SU-DHL-6 (cell line): ENCODE results near the gene SC5D.

Source experiments
- H2AFZ ChIP-seq: fragments of 200-600 bp; sonication (generic); 2 replicates; pipeline ENCODE4 v1.6.1; 2014; ENCODE audit warnings: low read depth, mild to moderate bottlenecking, moderate library complexity, mixed read lengths, antibody characterized with exemption, low read length; ENCODE audit not compliant: severe bottlenecking
- H3F3A ChIP-seq: fragments of 200-600 bp; shearing (Covaris generic); 2 replicates; pipeline ENCODE4 v1.6.0; 2016; ENCODE audit warnings: antibody characterized with exemption, mild to moderate bottlenecking; ENCODE audit not compliant: insufficient read depth
- H3K27ac ChIP-seq: fragments of 200-600 bp; sonication (generic); 2 replicates; pipeline ENCODE4 v1.5.1; 2016; ENCODE audit warnings: low read depth, mild to moderate bottlenecking, low read length, moderate library complexity, mixed read lengths
- H3K27me3 ChIP-seq: fragments of 200-600 bp; sonication (generic), shearing (Covaris generic); 2 replicates; pipeline ENCODE4 v1.6.0; 2014; ENCODE audit warnings: mild to moderate bottlenecking, low read length
- H3K36me3 ChIP-seq: fragments of 200-600 bp; sonication (generic); 2 replicates; pipeline ENCODE4 v1.6.1; 2014; ENCODE audit warnings: mild to moderate bottlenecking, low read length, mixed read lengths
- H3K4me2 ChIP-seq: fragments of 300-600, 200-600 bp; shearing (Covaris generic), sonication (generic); 2 replicates; pipeline ENCODE4 v1.6.0; 2014; ENCODE audit warnings: low read length, low read depth, mild to moderate bottlenecking; ENCODE audit not compliant: poor library complexity, severe bottlenecking
- H3K4me3 ChIP-seq: fragments of 200-600 bp; sonication (generic); 2 replicates; pipeline ENCODE4 v1.5.1; 2014; ENCODE audit warnings: antibody characterized with exemption, low read length, mild to moderate bottlenecking, mixed read lengths; ENCODE audit not compliant: insufficient read depth, poor library complexity, severe bottlenecking
- H3K79me2 ChIP-seq: fragments of 200-600 bp; sonication (generic); 2 replicates; pipeline ENCODE4 v1.6.1; 2014; ENCODE audit warnings: mild to moderate bottlenecking, low read length, moderate library complexity; ENCODE audit not compliant: insufficient read depth
- H3K9ac ChIP-seq: fragments of 200-600 bp; sonication (generic); 2 replicates; pipeline ENCODE4 v1.7.0; 2014; ENCODE audit warnings: mild to moderate bottlenecking, low read length
- H3K9me2 ChIP-seq: fragments of 200-600 bp; sonication (generic); replicated peaks from 2 replicates; pipeline ENCODE4 v1.6.1; 2014; ENCODE audit warnings: low read length; ENCODE audit not compliant: insufficient read depth
- H3K9me3 ChIP-seq: fragments of 200-600 bp; sonication (generic); 2 replicates; pipeline ENCODE4 v1.6.1; 2014; ENCODE audit warnings: low read length, mixed read lengths; ENCODE audit not compliant: insufficient read depth
- H4K20me1 ChIP-seq: fragments of 200-600 bp; sonication (generic); 2 replicates; pipeline ENCODE4 v1.6.1; 2014; ENCODE audit warnings: low read depth, mild to moderate bottlenecking, antibody characterized with exemption, low read length, moderate library complexity, mixed read lengths
- CTCF ChIP-seq: fragments of 200-600 bp; sonication (generic); IDR thresholded peaks from one replicate; pipeline ENCODE4 v1.5.1; 2017; ENCODE audit warnings: antibody characterized with exemption, mild to moderate bottlenecking, low read length, moderate library complexity; ENCODE audit not compliant: insufficient read depth, poor library complexity, severe bottlenecking
- EZH2phosphoT487 ChIP-seq: fragments of 200-600 bp; sonication (generic), shearing (Covaris generic); conservative IDR thresholded peaks from 2 replicates; pipeline ENCODE4 v1.6.1; 2018; ENCODE audit warnings: mild to moderate bottlenecking, antibody characterized with exemption, low read length, moderate library complexity, mixed read lengths

Gene SC5D

GRCh38 chr11:121250843-121251242, 41.7 kb upstream of the SC5D start:
- H3K36me3 ChIP-seq: 0 out of 2 replicates have a peak, but pooled peaks cover 2% of the 10 kb centered on the region
- TF ChIP-seq EZH2phosphoT487: no peak
- TF ChIP-seq CTCF: no peak
- H3F3A ChIP-seq: no peaks in the 10 kb centered on the region
- no peak overlapping the region for H3K9ac ChIP-seq
- no peaks in the 10 kb centered on the region for H3K9me2 ChIP-seq
- H3K27ac ChIP-seq: no peak overlapping the region
- no peaks in the 10 kb centered on the region for H4K20me1 ChIP-seq
- H2AFZ ChIP-seq: no peak overlapping the region
- H3K27me3 ChIP-seq: no peaks in the 10 kb centered on the region
- no peaks in the 10 kb centered on the region for H3K79me2 ChIP-seq
- H3K9me3 ChIP-seq: no peaks in the 10 kb centered on the region
- H3K4me3 ChIP-seq: no peak overlapping the region
- no peak overlapping the region for H3K4me2 ChIP-seq

- 0 out of 2 replicates have a peak, but pooled peaks cover 2% of the 10 kb centered on the region for H3K36me3 ChIP-seq
- H3K79me2 ChIP-seq: no peaks in the 10 kb centered on the region
- no peaks in the 10 kb centered on the region for H4K20me1 ChIP-seq
- H3K27me3 ChIP-seq: no peaks in the 10 kb centered on the region
- H3F3A ChIP-seq: no peaks in the 10 kb centered on the region
- H3K9ac ChIP-seq: no peak overlapping the region
- no peaks in the 10 kb centered on the region for H3K9me3 ChIP-seq
- no peak overlapping the region for H3K4me2 ChIP-seq
- no peak overlapping the region for H2AFZ ChIP-seq
- TF ChIP-seq EZH2phosphoT487 (no peak), CTCF (no peak)
- no peaks in the 10 kb centered on the region for H3K9me2 ChIP-seq
- H3K27ac ChIP-seq: no peak overlapping the region
- no peak overlapping the region for H3K4me3 ChIP-seq
Measured at GRCh38 chr11:121253951-121254350, 38.6 kb upstream of the SC5D start.

DNA sequence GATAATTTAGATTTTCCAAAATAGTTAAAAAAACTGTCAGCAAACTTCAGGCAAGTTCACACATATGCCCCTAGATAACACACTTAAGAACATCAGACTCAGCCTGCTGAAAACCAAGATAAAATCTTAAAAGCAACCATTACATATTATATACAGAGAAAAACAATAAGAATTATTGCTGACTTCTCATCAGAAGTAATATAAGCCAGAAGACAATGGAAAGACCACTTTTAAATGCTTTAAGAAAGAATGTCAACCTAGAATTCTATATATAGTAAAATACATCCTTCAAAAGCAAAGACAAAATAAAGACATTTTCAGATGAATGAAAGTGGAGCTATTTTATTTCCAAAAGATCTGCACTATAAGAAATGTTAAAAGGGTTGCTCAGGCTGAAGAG, 37.8 kb upstream of the SC5D start:
- Histone ChIP-seq H3K27me3 (no peaks in the 10 kb centered on the region), H3K9ac (no peak overlapping the region), H3K9me3 (no peaks in the 10 kb centered on the region), H3K36me3 (0 out of 2 replicates have a peak, but pooled peaks cover 2% of the 10 kb centered on the region), H3K9me2 (no peaks in the 10 kb centered on the region), H4K20me1 (no peaks in the 10 kb centered on the region), H3F3A (no peaks in the 10 kb centered on the region), H2AFZ (no peak overlapping the region), H3K79me2 (no peaks in the 10 kb centered on the region), H3K27ac (no peak overlapping the region), H3K4me2 (no peak overlapping the region), H3K4me3 (no peak overlapping the region)
- TF ChIP-seq CTCF (no peak), EZH2phosphoT487 (no peak)
